Neural progenitor cell (in vitro differentiated cells): ENCODE results near the gene LRRC46. TPM values are rescaled to one million over a fixed set of nuclear protein-coding genes. Genes with fewer than 3 reads are reported as not detected.
A peak's percentile ranks its signal among the peaks of the same experiment; 100 is the strongest.

Source experiments
- DNase-seq: peaks from one replicate; pipeline ENCODE4 v3.0.0-alpha.2; 2016; ENCODE audit warnings: low spot score
- H2AFZ ChIP-seq: fragments of 200-600 bp; sonication (generic); replicated peaks from 2 replicates; pipeline ENCODE4 v1.6.1; 2016; ENCODE audit warnings: antibody characterized with exemption
- H3F3A ChIP-seq: fragments of 200-600 bp; sonication (generic); 2 replicates; pipeline ENCODE4 v1.6.1; 2016; ENCODE audit warnings: antibody characterized with exemption, low read depth
- H3K27ac ChIP-seq: fragments of 200-600 bp; sonication (generic); 2 replicates; pipeline ENCODE4 v1.5.1; 2016; ENCODE audit warnings: mild to moderate bottlenecking
- H3K27me3 ChIP-seq: fragments of 200-600 bp; sonication (generic); 2 replicates; pipeline ENCODE4 v1.6.1; 2016; ENCODE audit warnings: mild to moderate bottlenecking, moderate library complexity
- H3K36me3 ChIP-seq: fragments of 200-600 bp; sonication (generic); 2 replicates; pipeline ENCODE4 v1.5.1; 2016
- H3K4me1 ChIP-seq: fragments of 200-600 bp; sonication (generic); 2 replicates; pipeline ENCODE4 v1.6.1; 2016; ENCODE audit warnings: mixed run types
- H3K4me2 ChIP-seq: fragments of 200-600 bp; sonication (generic); 2 replicates; pipeline ENCODE4 v1.6.1; 2016
- H3K4me3 ChIP-seq: fragments of 200-600 bp; sonication (generic); 2 replicates; pipeline ENCODE4 v1.5.1; 2016
- H3K79me2 ChIP-seq: fragments of 200-600 bp; sonication (generic); 2 replicates; pipeline ENCODE4 v1.6.1; 2016; ENCODE audit warnings: low read depth
- H3K9ac ChIP-seq: fragments of 200-600 bp; sonication (generic); 2 replicates; pipeline ENCODE4 v1.6.1; 2016
- H3K9me3 ChIP-seq: fragments of 200-600 bp; sonication (generic); 2 replicates; pipeline ENCODE4 v1.5.1; 2016; ENCODE audit warnings: low read depth
- H4K20me1 ChIP-seq: fragments of 200-600 bp; sonication (generic); 2 replicates; pipeline ENCODE4 v1.6.1; 2016; ENCODE audit warnings: low read depth
- H3K27ac Mint-ChIP-seq: 3 replicates; pipeline ENCODE4 v1.8.0; 2021; ENCODE audit warnings: mixed read lengths
- H3K27me3 Mint-ChIP-seq: 2 replicates; pipeline ENCODE4 v1.8.0; 2022; ENCODE audit warnings: low read depth, mild to moderate bottlenecking, inconsistent platforms, moderate library complexity, mixed read lengths; ENCODE audit not compliant: insufficient read depth
- H3K36me3 Mint-ChIP-seq: 3 replicates; pipeline ENCODE4 v1.8.0; 2021; ENCODE audit warnings: mixed read lengths
- H3K4me1 Mint-ChIP-seq: 3 replicates; pipeline ENCODE4 v1.8.0; 2021; ENCODE audit warnings: mixed read lengths
- H3K4me3 Mint-ChIP-seq: 3 replicates; pipeline ENCODE4 v1.8.0; 2021; ENCODE audit warnings: mild to moderate bottlenecking, moderate library complexity, mixed read lengths
- H3K9me3 Mint-ChIP-seq: 3 replicates; pipeline ENCODE4 v1.8.0; 2020; ENCODE audit warnings: mixed read lengths
- CTCF ChIP-seq: fragments of 200-600 bp; sonication (generic); IDR thresholded peaks from 2 replicates; pipeline ENCODE4 v1.5.1; 2017; ENCODE audit warnings: antibody characterized with exemption, mild to moderate bottlenecking
- EZH2 ChIP-seq: fragments of 200-600 bp; sonication (generic); IDR thresholded peaks from 2 replicates; pipeline ENCODE4 v1.6.1; 2017; ENCODE audit warnings: antibody characterized with exemption, mild to moderate bottlenecking, moderate library complexity
- EZH2phosphoT487 ChIP-seq: fragments of 200-600 bp; sonication (generic); IDR thresholded peaks from 2 replicates; pipeline ENCODE4 v1.6.1; 2017; ENCODE audit warnings: antibody characterized with exemption
- total RNA-seq: library from RNA; depleted of rRNA; stranded (reverse); fragments of >200 nt; gene quantifications from 2 replicates; pipeline ENCODE4 v1.2.3, GENCODE V29; 2015; ENCODE audit warnings: low replicate concordance

Gene LRRC46
- total RNA-seq, 1 donor from 2014 or later: 0.06 TPM

DNA sequence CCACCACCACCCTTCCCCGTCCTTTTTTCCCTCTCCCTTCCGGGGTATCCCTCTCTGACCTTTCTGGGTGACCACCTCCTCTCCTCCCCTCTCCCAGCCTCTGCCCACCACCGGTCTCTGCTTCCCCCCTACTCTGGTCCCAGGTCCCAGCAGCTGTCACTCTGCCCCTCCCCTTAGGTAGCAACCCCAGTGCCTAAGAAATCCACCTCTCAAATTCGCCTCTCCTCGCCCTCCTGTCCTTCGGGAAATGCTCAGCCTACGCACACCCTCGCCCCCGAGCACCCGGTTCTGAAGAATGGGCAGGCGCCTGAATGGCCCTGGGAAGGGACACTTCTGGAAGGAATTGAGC is 20.3 kb downstream of the LRRC46 start:
- H3K9me3 ChIP-seq: no peaks in the 10 kb centered on the region
- Mint-ChIP-seq H3K4me3 (peak overlapping the region; percentile 33), H3K4me1 (peaks cover 17% of the 10 kb centered on the region), H3K27me3 (peaks cover 72% of the 10 kb centered on the region), H3K9me3 (peaks cover 2% of the 10 kb centered on the region), H3K36me3 (peaks cover 2% of the 10 kb centered on the region), H3K27ac (no peak overlapping the region)
- H3K4me3 ChIP-seq: peak overlapping the region; percentile 46
- peaks cover 36% of the 10 kb centered on the region for H4K20me1 ChIP-seq
- TF ChIP-seq EZH2 (no peak), CTCF (no peak), EZH2phosphoT487 (no peak)
- H3K27me3 ChIP-seq: peaks cover 100% of the 10 kb centered on the region
- peak overlapping the region; percentile 83 for H3K4me2 ChIP-seq
- no peaks in the 10 kb centered on the region for H3K36me3 ChIP-seq
- H3K79me2 ChIP-seq: no peaks in the 10 kb centered on the region
- peak; percentile 54 for DNase-seq
- H3K27ac ChIP-seq: no peak overlapping the region
- no peak overlapping the region for H2AFZ ChIP-seq
- H3F3A ChIP-seq: peaks cover 15% of the 10 kb centered on the region
- H3K4me1 ChIP-seq: peaks cover 19% of the 10 kb centered on the region
- no peak overlapping the region for H3K9ac ChIP-seq

GRCh38 chr17:47852113-47852949 is 20.9 kb downstream of the LRRC46 start:
- Histone ChIP-seq H3K4me2 (peak overlapping the region; percentile 83), H3K9ac (no peak overlapping the region), H3K36me3 (no peaks in the 10 kb centered on the region), H3K79me2 (no peaks in the 10 kb centered on the region), H3K27me3 (peaks cover 100% of the 10 kb centered on the region), H3K9me3 (no peaks in the 10 kb centered on the region), H3K27ac (no peak overlapping the region), H3F3A (peaks cover 15% of the 10 kb centered on the region), H3K4me3 (peak overlapping the region; percentile 46), H4K20me1 (peaks cover 36% of the 10 kb centered on the region), H2AFZ (no peak overlapping the region), H3K4me1 (peaks cover 14% of the 10 kb centered on the region)
- peak; percentile 78 for TF ChIP-seq EZH2phosphoT487
- peak; percentile 91 for TF ChIP-seq EZH2
- TF ChIP-seq CTCF: no peak
- Mint-ChIP-seq H3K27me3 (peaks cover 67% of the 10 kb centered on the region), H3K36me3 (peaks cover 2% of the 10 kb centered on the region), H3K4me1 (peaks cover 17% of the 10 kb centered on the region), H3K27ac (no peak overlapping the region), H3K9me3 (peaks cover 2% of the 10 kb centered on the region), H3K4me3 (peak overlapping the region; percentile 40)
- no peak for DNase-seq

- peaks cover 19% of the 10 kb centered on the region for H3K4me1 ChIP-seq
- peaks cover 2% of the 10 kb centered on the region for H3K36me3 Mint-ChIP-seq
- H3K27me3 ChIP-seq: peaks cover 95% of the 10 kb centered on the region
- no peak for DNase-seq
- no peak overlapping the region for H3K4me3 Mint-ChIP-seq
- H3K27ac Mint-ChIP-seq: no peak overlapping the region
- H3K36me3 ChIP-seq: no peaks in the 10 kb centered on the region
- peaks cover 15% of the 10 kb centered on the region for H3F3A ChIP-seq
- TF ChIP-seq EZH2: no peak
- TF ChIP-seq CTCF: no peak
- no peak for TF ChIP-seq EZH2phosphoT487
- H3K9me3 Mint-ChIP-seq: peaks cover 2% of the 10 kb centered on the region
- no peak overlapping the region for H3K9ac ChIP-seq
- peaks cover 35% of the 10 kb centered on the region for H4K20me1 ChIP-seq
- H3K4me3 ChIP-seq: no peak overlapping the region
- H3K27me3 Mint-ChIP-seq: peaks cover 71% of the 10 kb centered on the region
- peaks cover 17% of the 10 kb centered on the region for H3K4me1 Mint-ChIP-seq
- H3K4me2 ChIP-seq: no peak overlapping the region
- no peak overlapping the region for H3K27ac ChIP-seq
- no peak overlapping the region for H2AFZ ChIP-seq
- H3K9me3 ChIP-seq: no peaks in the 10 kb centered on the region
- H3K79me2 ChIP-seq: no peaks in the 10 kb centered on the region
Observed at GRCh38 chr17:47853616-47854015, 22.1 kb downstream of the LRRC46 start.
